ENCODE data around the gene MTHFD1L.

The MTHFD1L gene

DNA sequence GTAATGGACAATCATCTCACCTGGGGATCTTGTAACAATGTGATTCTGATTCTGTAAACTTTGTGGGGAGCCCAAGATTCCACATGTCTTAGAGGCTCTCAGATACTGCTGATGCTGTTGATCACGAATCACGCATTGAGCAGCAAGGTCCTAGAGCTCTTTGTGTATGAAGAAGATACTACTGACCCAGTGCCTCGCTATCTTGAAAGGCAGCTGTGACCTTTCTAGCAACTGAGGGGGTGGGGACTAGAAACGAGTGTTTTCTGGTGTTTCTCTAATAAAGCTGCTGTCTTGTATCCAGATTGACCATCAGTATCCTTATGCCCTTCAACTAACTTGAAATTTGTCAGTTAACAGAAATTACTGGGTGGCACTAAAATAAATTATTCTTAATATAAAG, 142.9 kb downstream of the MTHFD1L start:
- in situ Hi-C loops (cut with MboI; ENCODE audit: low sequenced_read_pairs, unreplicated experiment) = no loop called here

DNA sequence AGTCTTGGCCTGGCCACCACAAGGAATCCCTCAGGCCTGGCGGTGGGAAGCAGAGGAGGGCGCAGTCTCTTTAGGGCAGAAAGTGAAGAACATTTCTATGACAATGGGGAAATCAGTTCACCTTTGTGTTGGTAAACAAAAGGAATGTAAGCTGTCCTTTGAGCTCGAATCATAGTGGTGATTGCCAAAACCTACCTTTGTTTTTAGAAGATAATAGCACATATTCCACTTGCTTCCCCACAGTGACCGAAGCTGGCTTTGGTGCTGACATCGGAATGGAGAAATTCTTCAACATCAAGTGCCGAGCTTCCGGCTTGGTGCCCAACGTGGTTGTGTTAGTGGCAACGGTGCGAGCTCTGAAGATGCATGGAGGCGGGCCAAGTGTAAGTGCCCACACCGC, 144.1 kb downstream of the MTHFD1L start:
- TF ChIP-seq CTCF (IDR thresholded peaks at IDR 0.05; ENCODE audit: borderline replicate concordance, control extremely low read depth, extremely low read depth, insufficient read depth, missing control alignments) = no peak
- in situ Hi-C loops (cut with MboI; ENCODE audit: low sequenced_read_pairs, unreplicated experiment) = no loop called here
- no peak for DNase-seq (ENCODE audit: low spot score)

More for the DNA sequence above, 142.9 kb downstream of the MTHFD1L start:
- TF ChIP-seq CTCF (IDR thresholded peaks at IDR 0.05; ENCODE audit: borderline replicate concordance, control extremely low read depth, extremely low read depth, insufficient read depth, missing control alignments) = no peak
- DNase-seq (ENCODE audit: low spot score) = no peak

DNA sequence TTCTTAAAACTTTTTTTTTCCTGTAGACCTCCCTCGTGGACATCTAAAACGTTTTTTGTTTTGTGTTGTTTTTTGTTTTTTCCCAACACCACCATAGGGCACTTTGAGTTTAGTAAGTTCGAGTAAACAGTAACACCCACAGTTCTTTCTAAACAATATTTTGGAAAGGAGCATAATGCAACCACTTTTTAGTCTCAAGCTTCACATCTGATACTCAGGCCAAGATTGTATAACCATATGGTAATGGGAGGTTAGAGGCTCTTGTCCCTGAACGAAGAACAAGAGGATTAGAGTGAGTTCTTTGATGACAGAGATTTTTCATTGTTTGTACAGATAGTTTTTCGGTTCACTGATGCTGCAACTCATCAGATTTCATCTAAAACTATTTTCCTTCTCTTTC, 144.6 kb downstream of the MTHFD1L start:
- no peak for TF ChIP-seq CTCF (IDR thresholded peaks at IDR 0.05; ENCODE audit: borderline replicate concordance, control extremely low read depth, extremely low read depth, insufficient read depth, missing control alignments)
- in situ Hi-C loops (cut with MboI; ENCODE audit: low sequenced_read_pairs, unreplicated experiment) = loop anchor here (5.0 kb wide), 1 partner anchor 302 kb away; no protein-coding TSS in a partner anchor
- no peak for DNase-seq (ENCODE audit: low spot score)

DNA sequence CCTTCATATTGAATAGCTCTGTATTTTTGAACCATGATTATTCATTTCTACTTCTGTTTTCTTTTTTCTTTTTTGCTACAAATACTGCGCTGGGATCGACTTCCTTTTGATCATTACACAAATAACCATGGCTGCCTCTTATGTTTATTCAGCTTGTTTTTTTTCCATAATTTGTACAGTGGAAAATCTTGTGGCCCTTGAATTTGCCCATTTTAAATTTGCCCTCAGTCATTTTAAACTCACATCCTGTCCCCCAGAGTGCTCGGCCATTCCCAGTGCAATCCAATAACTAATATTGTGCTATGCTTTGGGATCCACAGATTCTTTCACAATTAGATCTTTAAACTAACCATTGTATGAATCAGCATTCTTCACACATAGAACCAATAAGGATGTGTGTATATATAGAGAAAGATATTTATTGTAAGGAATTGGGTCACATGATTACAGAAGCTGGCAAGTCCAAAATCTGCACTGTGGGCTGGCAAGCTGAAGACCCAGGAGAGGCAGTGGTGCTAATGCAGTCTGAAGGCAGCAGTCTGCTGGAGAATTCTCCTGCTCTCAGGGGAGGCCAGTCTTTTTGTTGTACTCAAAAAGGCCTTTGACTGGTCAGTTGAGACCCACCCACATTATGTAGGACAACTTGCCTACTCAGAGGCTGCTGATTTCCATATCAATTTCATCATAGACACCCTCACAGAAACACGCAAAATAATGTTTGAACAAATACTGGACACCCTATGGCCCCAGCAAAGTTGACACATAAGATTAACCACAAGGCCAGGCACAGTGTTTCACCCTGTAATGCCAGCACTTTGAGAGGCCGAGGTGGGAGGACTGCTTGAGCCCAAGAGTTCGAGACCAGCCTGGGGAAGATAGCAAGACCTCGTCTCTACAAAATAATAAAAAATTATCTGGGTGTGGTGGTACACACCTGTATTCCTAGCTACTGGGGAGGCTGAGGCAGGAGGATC, 147.1 kb downstream of the MTHFD1L start:
- in situ Hi-C loops (cut with MboI; ENCODE audit: low sequenced_read_pairs, unreplicated experiment) = loop anchor here (5.0 kb wide), 1 partner anchor 300 kb away; no protein-coding TSS in a partner anchor
- TF ChIP-seq CTCF (IDR thresholded peaks at IDR 0.05; ENCODE audit: borderline replicate concordance, control extremely low read depth, extremely low read depth, insufficient read depth, missing control alignments) = no peak

DNA sequence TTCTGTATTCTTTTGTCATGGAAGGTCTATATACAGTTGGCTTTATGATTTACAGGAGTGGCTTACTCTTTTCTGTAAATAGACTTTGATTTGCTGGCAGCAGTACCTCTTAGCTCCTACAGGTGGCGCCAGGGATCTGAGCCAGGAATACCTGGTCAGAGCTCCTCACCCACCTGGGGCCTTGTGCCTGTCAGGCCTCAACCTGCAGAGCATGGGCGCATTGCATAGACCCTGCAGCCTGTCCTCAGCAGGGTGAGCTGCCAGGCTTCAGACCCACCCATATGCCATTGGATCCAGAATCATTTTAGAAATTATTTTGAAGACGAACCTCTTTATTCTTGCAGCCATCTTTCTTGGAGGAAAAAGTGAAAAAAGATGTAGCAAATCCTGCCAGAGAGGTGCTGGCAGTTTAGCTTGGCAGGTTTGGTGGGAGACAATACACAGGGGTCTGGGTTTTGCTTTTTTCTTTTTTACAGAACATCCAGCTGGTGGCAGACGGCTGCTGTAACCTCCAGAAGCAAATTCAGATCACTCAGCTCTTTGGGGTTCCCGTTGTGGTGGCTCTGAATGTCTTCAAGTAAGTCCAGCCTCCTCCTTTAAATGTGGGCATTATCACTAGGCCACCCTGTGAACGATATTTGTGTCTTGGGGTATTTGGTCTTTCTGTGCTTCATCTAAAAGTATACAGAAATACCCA, 149.1 kb downstream of the MTHFD1L start:
- DNase-seq (ENCODE audit: low spot score) = peak; percentile 66
- peak; percentile 93 for TF ChIP-seq CTCF (IDR thresholded peaks at IDR 0.05; ENCODE audit: borderline replicate concordance, control extremely low read depth, extremely low read depth, insufficient read depth, missing control alignments)
- in situ Hi-C loops (cut with MboI; ENCODE audit: low sequenced_read_pairs, unreplicated experiment) = loop anchor here (5.0 kb wide), 1 partner anchor 298 kb away; no protein-coding TSS in a partner anchor

More for the DNA sequence above, 147.1 kb downstream of the MTHFD1L start:
- DNase-seq (ENCODE audit: low spot score) = no peak

DNA sequence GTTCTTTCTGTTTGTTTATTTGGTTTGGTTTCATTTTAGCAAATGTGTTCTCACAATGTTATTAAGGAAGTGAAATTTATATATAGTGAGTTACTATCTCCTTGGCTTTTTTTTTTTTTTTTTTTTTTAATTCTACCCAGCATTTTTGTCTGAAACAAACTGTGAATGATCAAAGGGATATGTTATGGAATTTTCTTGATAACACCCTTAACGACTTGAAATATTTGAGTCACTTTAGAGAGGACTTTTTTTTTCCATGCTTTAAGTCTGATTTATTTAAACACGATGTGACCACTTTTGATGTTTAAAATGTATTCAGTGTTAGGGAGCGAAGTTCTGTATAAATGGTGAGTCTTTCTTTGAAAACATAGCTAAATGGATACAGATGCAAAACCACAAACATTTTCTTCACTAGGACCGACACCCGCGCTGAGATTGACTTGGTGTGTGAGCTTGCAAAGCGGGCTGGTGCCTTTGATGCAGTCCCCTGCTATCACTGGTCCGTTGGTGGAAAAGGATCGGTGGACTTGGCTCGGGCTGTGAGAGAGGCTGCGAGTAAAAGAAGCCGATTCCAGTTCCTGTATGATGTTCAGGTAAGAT, 149.7 kb downstream of the MTHFD1L start:
- no peak for TF ChIP-seq CTCF (IDR thresholded peaks at IDR 0.05; ENCODE audit: borderline replicate concordance, control extremely low read depth, extremely low read depth, insufficient read depth, missing control alignments)
- DNase-seq (ENCODE audit: low spot score) = no peak
- in situ Hi-C loops (cut with MboI; ENCODE audit: low sequenced_read_pairs, unreplicated experiment) = no loop called here

Data from GM13976 (cell line).